HepG2 (cell line): ENCODE results near the gene MRPL50. TPM values are rescaled to one million over a fixed set of nuclear protein-coding genes. Genes with fewer than 3 reads are reported as not detected.
A peak's percentile ranks its signal among the peaks of the same experiment; 100 is the strongest.

Source experiments
- ELF1 ChIP-seq: sonication (generic); formaldehyde crosslinking; IDR thresholded peaks from 2 replicates; pipeline ENCODE4 v1.4.0; 2020; ENCODE audit warnings: missing genetic modification reagents
- HCFC1 ChIP-seq: fragments of 150-350 bp; IDR thresholded peaks from 2 replicates; pipeline ENCODE4 v1.6.1; 2014; ENCODE audit warnings: low read depth, low read length
- MAFF ChIP-seq: IDR thresholded peaks from 2 replicates; pipeline ENCODE4 v1.6.1; 2011; ENCODE audit warnings: low read depth, low read length, improper control_type of control experiment
- NFIC ChIP-seq: IDR thresholded peaks from 2 replicates; pipeline ENCODE4 v1.6.1; 2012; ENCODE audit warnings: mild to moderate bottlenecking, low read length, inconsistent platforms
- NR0B2 ChIP-seq: sonication (generic); formaldehyde crosslinking; IDR thresholded peaks from 2 replicates; pipeline ENCODE4 v1.4.0; 2020; ENCODE audit warnings: mild to moderate bottlenecking, missing genetic modification reagents
- NR2F1 ChIP-seq, 2 experiments: fragments of 450-650 bp in 1 of 2; formaldehyde crosslinking in 1 of 2; IDR thresholded peaks; 2 replicates each; pipeline versions ENCODE4 v1.5.0 to v1.6.1; 2016 to 2020; ENCODE audit warnings: mild to moderate bottlenecking in 1 of 2, missing compliant biosample characterization in 1 of 2, missing genetic modification reagents in 1 of 2, moderate library complexity in 1 of 2
- PAXIP1 ChIP-seq: sonication (generic); formaldehyde crosslinking; conservative IDR thresholded peaks from 2 replicates; pipeline ENCODE4 v1.4.0; 2020; ENCODE audit warnings: mild to moderate bottlenecking, missing genetic modification reagents, moderate library complexity
- PCBP2 ChIP-seq: fragments of 200-400 bp; formaldehyde crosslinking; optimal IDR thresholded peaks from 2 replicates; pipeline ENCODE3; 2018; ENCODE audit warnings: low read length, low read depth; ENCODE audit not compliant: poor library complexity, severe bottlenecking
- RAD21 ChIP-seq: fragments of 450-650 bp; formaldehyde crosslinking; IDR thresholded peaks from 2 replicates; pipeline ENCODE4 v1.5.0; 2020; ENCODE audit warnings: mild to moderate bottlenecking
- RARG ChIP-seq: sonication (generic); formaldehyde crosslinking; IDR thresholded peaks from 2 replicates; pipeline ENCODE4 v1.4.0; 2020; ENCODE audit warnings: low read depth, mild to moderate bottlenecking, missing genetic modification reagents
- RNF219 ChIP-seq: sonication (generic); formaldehyde crosslinking; IDR thresholded peaks from 2 replicates; pipeline ENCODE4 v1.5.0; 2020; ENCODE audit warnings: mild to moderate bottlenecking, missing genetic modification reagents
- SP4 ChIP-seq: sonication (generic); formaldehyde crosslinking; IDR thresholded peaks from 2 replicates; pipeline ENCODE4 v1.8.1; 2023; ENCODE audit warnings: mild to moderate bottlenecking, missing genetic modification reagents
- SRSF1 ChIP-seq: fragments of 200-400 bp; formaldehyde crosslinking; optimal IDR thresholded peaks from 2 replicates; pipeline ENCODE3; 2017; ENCODE audit warnings: mild to moderate bottlenecking, low read depth, low read length, moderate library complexity
- STAT6 ChIP-seq: sonication (generic); formaldehyde crosslinking; IDR thresholded peaks from 2 replicates; pipeline ENCODE4 v1.4.0; 2020; ENCODE audit warnings: missing genetic modification reagents, mild to moderate bottlenecking, borderline replicate concordance
- TOE1 ChIP-seq: sonication (generic); formaldehyde crosslinking; IDR thresholded peaks from 2 replicates; pipeline ENCODE4 v1.4.0; 2020; ENCODE audit warnings: mild to moderate bottlenecking, missing genetic modification reagents
- ZFP91 ChIP-seq: sonication (generic); formaldehyde crosslinking; IDR thresholded peaks from 2 replicates; pipeline ENCODE4 v1.9.0; 2022; ENCODE audit warnings: missing genetic modification reagents, mild to moderate bottlenecking, borderline replicate concordance
- ZNF230 ChIP-seq: sonication (generic); formaldehyde crosslinking; IDR thresholded peaks from 2 replicates; pipeline ENCODE4 v1.4.0; 2020; ENCODE audit warnings: mild to moderate bottlenecking, missing genetic modification reagents
- ZNF558 ChIP-seq: sonication (generic); formaldehyde crosslinking; IDR thresholded peaks from 2 replicates; pipeline ENCODE4 v1.9.0; 2022; ENCODE audit warnings: mild to moderate bottlenecking, missing genetic modification reagents, borderline replicate concordance
- ZNF761 ChIP-seq: sonication (generic); formaldehyde crosslinking; conservative IDR thresholded peaks from 2 replicates; pipeline ENCODE4 v1.4.0; 2020; ENCODE audit warnings: mild to moderate bottlenecking, missing genetic modification reagents
- ZNF878 ChIP-seq: sonication (generic); formaldehyde crosslinking; IDR thresholded peaks from 2 replicates; pipeline ENCODE4 v1.8.1; 2023; ENCODE audit warnings: mild to moderate bottlenecking, missing genetic modification reagents, moderate library complexity
- polyA plus RNA-seq, 8 experiments: library from polyadenylated mRNA; depleted of rRNA in 3 of 8; stranded (reverse) in 7 of 8; unstranded in 1 of 8; fragments of >200 nt; fragmentation: Illumina TruSeq in 4 of 8; extraction: Trizol in 4 of 8; gene quantifications; 2 replicates each; pipeline versions ENCODE4 v1.2.1 to v1.2.3, GENCODE V29; 2011 to 2016; ENCODE audit warnings: low read depth in 4 of 8, missing spikeins in 1 of 8, mixed read lengths in 1 of 8; ENCODE audit not compliant: insufficient read depth in 1 of 8
- total RNA-seq, 5 experiments: library from RNA; depleted of rRNA; stranded (reverse); fragments of >200 nt; fragmentation: Illumina TruSeq; extraction: Trizol; gene quantifications; 2 replicates each; pipeline ENCODE4 v1.2.3, GENCODE V29; 2016; ENCODE audit warnings: low read depth in 1 of 5

MRPL50 gene
- total and polyA plus RNA-seq, 2 of the 13 experiments (the other 11 are each of a cell fraction or from before 2014, with no cell fraction given): 37.1 to 70.0 TPM

- TF ChIP-seq ZNF761 (CRISPR knock-in tag) (no peak), SRSF1 (no peak), ZNF230 (no peak), MAFF (peak; percentile 75), TOE1 (CRISPR knock-in tag) (peak; percentile 42; the same call in 1 of the 2 replicates), PAXIP1 (CRISPR knock-in tag) (peak; percentile 99), SP4 (CRISPR knock-in tag) (no peak), PCBP2 (no peak), ZNF558 (CRISPR knock-in tag) (no peak), ZFP91 (no peak), RAD21 (CRISPR knock-in tag) (no peak), ELF1 (CRISPR knock-in tag) (peak; percentile 39; the same call in 1 of the 2 replicates), STAT6 (CRISPR knock-in tag) (no peak; the same call in 1 of the 2 replicates), NFIC (peak; percentile 93), HCFC1 (no peak), NR2F1 (CRISPR knock-in tag; IDR thresholded peaks at IDR 0.05) (peak; percentile 80 to 81; a peak in 3 of 4 replicates), RNF219 (CRISPR knock-in tag) (no peak), NR0B2 (CRISPR knock-in tag) (no peak), ZNF878 (0 out of 2 replicates have a peak, but pooled peaks have one; percentile 23), RARG (CRISPR knock-in tag) (no peak)
Observed at GRCh38 chr9:101433229-101433628, 34.8 kb upstream of the MRPL50 start (continued).
